ENCODE measurements around the gene MED12. TPM values are rescaled to one million over a fixed set of nuclear protein-coding genes. Genes with fewer than 3 reads are reported as not detected.

Gene MED12
- total RNA-seq, 1 donor from 2014 or later = 48.5 TPM

- intact Hi-C loops (cut with DNase I) = no loop called here
- H3K27ac ChIP-seq = no peak overlapping the region
- DNase-seq = no peak
- no peaks in the 10 kb centered on the region for H3K27me3 ChIP-seq
- no peaks in the 10 kb centered on the region for H3K36me3 ChIP-seq
- H3K4me1 ChIP-seq = no peaks in the 10 kb centered on the region
- peak; percentile 36 for ATAC-seq
- H3K9me3 ChIP-seq = no peaks in the 10 kb centered on the region
- TF ChIP-seq CTCF (IDR thresholded peaks at IDR 0.05) = no peak
- H3K4me3 ChIP-seq = no peak overlapping the region
Measured at GRCh38 chrX:71107762-71108360, 10.5 kb upstream of the MED12 start.

- no peak for TF ChIP-seq CTCF (IDR thresholded peaks at IDR 0.05)
- Histone ChIP-seq H3K27ac (no peak overlapping the region), H3K27me3 (no peaks in the 10 kb centered on the region), H3K4me1 (no peaks in the 10 kb centered on the region), H3K4me3 (no peak overlapping the region), H3K36me3 (no peaks in the 10 kb centered on the region), H3K9me3 (no peaks in the 10 kb centered on the region)
- intact Hi-C loops (cut with DNase I) = no loop called here
- no peak for DNase-seq
- no peak for ATAC-seq
Measured at GRCh38 chrX:71109051-71109450, 9.3 kb upstream of the MED12 start.

GRCh38 chrX:71111141-71111843 lies 7.1 kb upstream of the MED12 start, which contains the start of gene IL2RG:
TSS of gene IL2RG (minus strand) at chrX:71111577. CDS start at chrX:71111539, 38 bp downstream.
- peak within 1 kb of the TSS; percentile 26 for H3K4me3 ChIP-seq
- peak within 1 kb of the TSS; percentile 42 for H3K27ac ChIP-seq
- DNase-seq (no peak), ATAC-seq (peak; percentile 82)
- no peaks in the 10 kb centered on the region for H3K9me3 ChIP-seq
- no peaks in the 10 kb centered on the region for H3K4me1 ChIP-seq
- no peaks in the 10 kb centered on the region for H3K36me3 ChIP-seq
- no peak for TF ChIP-seq CTCF (IDR thresholded peaks at IDR 0.05)
- H3K27me3 ChIP-seq = no peaks in the 10 kb centered on the region
- intact Hi-C loops (cut with DNase I) = no loop called here

- no peaks in the 10 kb centered on the region for H3K9me3 ChIP-seq
- no peak for ATAC-seq
- intact Hi-C loops (cut with DNase I) = no loop called here
- no peaks in the 10 kb centered on the region for H3K27me3 ChIP-seq
- TF ChIP-seq CTCF (IDR thresholded peaks at IDR 0.05) = no peak
- H3K36me3 ChIP-seq = no peaks in the 10 kb centered on the region
- no peak for DNase-seq
- peak overlapping the region; percentile 42 for H3K27ac ChIP-seq
- H3K4me1 ChIP-seq = no peaks in the 10 kb centered on the region
- peak overlapping the region; percentile 26 for H3K4me3 ChIP-seq
Measured at GRCh38 chrX:71111921-71112431, 6.4 kb upstream of the MED12 start.

GRCh38 chrX:71117358-71117757 lies 1.0 kb upstream of the MED12 start:
- Histone ChIP-seq H3K27me3 (no peaks in the 10 kb centered on the region), H3K9me3 (no peaks in the 10 kb centered on the region), H3K4me3 (no peak overlapping the region), H3K36me3 (peaks cover 13% of the 10 kb centered on the region), H3K27ac (no peak overlapping the region), H3K4me1 (no peaks in the 10 kb centered on the region)
- no peak for DNase-seq
- intact Hi-C loops (cut with DNase I) = no loop called here
- ATAC-seq = no peak
- TF ChIP-seq CTCF (IDR thresholded peaks at IDR 0.05) = no peak
